Fibroblast of pulmonary artery (primary cell): Measurements from ENCODE around the gene TNFAIP8L2.
A peak's percentile ranks its signal among the peaks of the same experiment; 100 is the strongest.
"Not testable (repeated sequence)": the region's sequence is repeated elsewhere in the genome, so short reads cannot be mapped to it uniquely, and the experiment has no call there.

Experiments used
- DNase-seq: peaks from one replicate; pipeline ENCODE4 v3.0.0-alpha.2; 2010; ENCODE audit warnings: low read depth
- H3K4me3 ChIP-seq: replicated peaks from 2 replicates; pipeline ENCODE4 v1.5.1; 2011; ENCODE audit warnings: low read depth, mild to moderate bottlenecking, control low read depth, low read length, moderate library complexity
- TF ChIP-seq, protein P1 (sequence below): IDR thresholded peaks from 2 replicates; pipeline ENCODE4 v1.5.1; 2011; ENCODE audit warnings: mild to moderate bottlenecking, control low read depth, low read length, inconsistent platforms; ENCODE audit errors: missing control alignments

Gene TNFAIP8L2

DNA sequence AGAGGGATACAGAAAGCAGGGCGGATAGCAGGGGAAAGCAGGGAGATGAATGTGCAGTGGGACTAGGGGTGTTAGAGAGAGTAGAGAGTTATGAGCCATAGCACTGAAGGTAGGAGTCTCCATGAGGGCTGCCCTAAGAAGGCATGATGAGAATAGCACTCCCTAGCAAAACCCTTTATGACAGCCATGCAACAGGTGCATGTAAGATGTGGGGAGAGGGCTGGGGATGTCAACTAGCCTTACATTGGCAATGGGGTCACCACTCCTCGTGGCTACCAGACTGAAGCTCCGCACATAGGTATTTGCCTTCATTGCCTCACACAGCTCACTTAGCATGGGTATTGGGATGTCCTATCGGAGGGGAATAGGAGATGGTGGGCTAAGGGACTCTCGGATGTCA is 14.7 kb downstream of the TNFAIP8L2 start:
- TF ChIP-seq, protein P1, sequence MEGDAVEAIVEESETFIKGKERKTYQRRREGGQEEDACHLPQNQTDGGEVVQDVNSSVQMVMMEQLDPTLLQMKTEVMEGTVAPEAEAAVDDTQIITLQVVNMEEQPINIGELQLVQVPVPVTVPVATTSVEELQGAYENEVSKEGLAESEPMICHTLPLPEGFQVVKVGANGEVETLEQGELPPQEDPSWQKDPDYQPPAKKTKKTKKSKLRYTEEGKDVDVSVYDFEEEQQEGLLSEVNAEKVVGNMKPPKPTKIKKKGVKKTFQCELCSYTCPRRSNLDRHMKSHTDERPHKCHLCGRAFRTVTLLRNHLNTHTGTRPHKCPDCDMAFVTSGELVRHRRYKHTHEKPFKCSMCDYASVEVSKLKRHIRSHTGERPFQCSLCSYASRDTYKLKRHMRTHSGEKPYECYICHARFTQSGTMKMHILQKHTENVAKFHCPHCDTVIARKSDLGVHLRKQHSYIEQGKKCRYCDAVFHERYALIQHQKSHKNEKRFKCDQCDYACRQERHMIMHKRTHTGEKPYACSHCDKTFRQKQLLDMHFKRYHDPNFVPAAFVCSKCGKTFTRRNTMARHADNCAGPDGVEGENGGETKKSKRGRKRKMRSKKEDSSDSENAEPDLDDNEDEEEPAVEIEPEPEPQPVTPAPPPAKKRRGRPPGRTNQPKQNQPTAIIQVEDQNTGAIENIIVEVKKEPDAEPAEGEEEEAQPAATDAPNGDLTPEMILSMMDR: no peak
- H3K4me3 ChIP-seq: no peak overlapping the region
- DNase-seq: no peak

DNA sequence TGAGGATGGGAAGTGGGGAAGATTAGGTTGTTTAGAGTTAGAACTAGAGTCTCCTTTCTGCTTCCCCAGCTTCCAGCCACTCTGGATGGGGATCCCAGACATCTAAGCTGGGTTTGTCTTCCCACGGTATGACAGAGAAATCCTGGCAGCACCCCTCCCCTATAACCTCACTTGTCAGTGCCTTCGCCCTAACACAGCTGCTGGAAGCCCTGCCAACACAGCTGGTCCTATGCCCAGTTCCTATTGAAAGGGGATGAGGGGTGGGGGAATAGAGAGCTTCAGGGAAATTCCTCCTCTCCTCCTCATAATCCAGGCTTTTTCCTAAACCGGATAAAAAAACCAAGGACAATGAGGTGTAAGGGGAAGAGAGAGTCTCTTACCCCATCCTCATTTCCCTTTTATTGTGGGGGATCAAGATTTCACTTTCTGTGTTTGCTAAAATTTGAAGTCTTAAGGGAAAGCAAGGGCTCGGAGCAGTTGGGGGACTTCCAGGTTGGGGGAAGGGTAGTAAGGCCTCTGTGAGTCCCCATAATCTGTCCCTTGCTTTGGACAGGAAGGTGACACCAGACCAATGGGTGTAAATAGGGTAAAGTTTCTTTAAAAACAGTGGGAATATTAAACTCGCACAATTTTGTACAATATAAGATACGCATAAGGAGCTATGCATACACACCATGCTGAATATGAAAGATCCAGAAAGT is 18.7 kb downstream of the TNFAIP8L2 start:
- no peak overlapping the region for H3K4me3 ChIP-seq
- peak; percentile 46 for DNase-seq
- TF ChIP-seq, protein P1: no peak

DNA sequence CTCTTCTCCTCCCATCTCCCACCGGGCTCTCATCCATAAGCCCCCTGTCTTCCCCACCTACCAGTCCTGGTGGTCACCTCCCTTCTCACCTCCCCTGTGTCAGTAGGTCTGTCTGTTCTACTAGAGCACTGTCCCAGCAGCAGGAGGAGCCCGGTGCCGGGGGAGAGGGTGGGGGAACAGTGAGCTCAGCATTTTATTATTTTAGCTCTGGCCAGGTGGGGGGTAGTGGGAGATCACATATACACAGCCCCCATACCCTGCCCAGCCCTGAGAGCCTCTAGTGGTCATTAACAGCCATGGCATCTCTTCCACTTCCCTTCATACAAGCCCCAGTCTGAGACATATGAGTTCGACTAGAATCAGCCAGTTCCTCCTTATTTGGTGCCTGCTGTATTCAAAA is 19.4 kb downstream of the TNFAIP8L2 start, which contains the start of gene TMOD4:
Gene TMOD4, minus strand, starts transcription at position 119 of the 400 bp plus-strand sequence. CDS start 1,106 bp downstream, outside the sequence.
- TF ChIP-seq, protein P1: peak; percentile 58
- H3K4me3 ChIP-seq: no peak within 1 kb of the TSS
- DNase-seq: peak; percentile 34

DNA sequence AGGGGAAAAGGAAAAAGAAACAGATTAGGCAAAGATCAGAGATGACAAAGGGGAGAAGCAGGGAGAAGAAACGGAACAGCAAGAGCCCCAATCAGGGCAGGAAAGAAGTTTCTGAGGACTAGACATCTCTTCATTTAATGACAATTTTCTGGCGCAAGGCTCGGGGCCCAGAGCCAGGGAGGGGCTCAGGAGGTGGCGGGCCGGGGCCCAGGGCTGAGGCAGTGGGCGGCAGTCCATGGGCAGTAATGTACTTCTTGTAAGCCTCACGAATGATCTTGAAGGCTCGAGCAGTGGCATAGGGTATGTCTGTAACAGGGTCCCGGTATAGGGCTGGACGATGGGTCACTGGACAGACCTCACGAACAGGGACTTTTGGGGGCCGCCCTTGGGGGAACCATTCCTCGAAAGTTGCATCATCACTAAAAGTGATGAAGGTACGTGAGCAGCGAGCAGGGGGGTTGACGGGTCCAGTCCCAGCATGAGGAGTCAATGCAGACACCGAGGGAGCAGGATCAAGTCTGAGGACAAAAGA is 20.1 kb downstream of the TNFAIP8L2 start:
- DNase-seq: no peak
- TF ChIP-seq, protein P1: no peak
- H3K4me3 ChIP-seq: no peak overlapping the region

DNA sequence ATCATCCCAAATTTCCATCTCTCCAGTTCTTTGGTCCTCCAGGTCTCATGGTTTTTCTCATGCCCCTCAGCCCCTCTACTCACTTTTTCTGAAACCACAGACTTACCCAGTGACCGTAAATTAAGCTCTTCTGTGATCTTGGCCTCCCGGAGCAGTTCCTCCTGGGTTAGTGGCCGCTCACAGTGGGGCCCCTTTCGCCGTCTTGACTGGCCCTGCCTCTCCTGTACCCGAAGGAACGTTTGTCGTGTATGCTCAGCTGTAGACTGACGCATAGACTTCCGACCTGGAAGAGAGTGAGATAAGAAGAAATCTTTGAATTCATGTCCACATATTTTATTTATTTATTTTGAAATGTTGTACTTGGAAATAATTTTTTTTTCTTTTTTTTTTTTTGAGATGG is 27.8 kb downstream of the TNFAIP8L2 start:
- H3K4me3 ChIP-seq: no peak overlapping the region
- TF ChIP-seq, protein P1: no peak
- no peak for DNase-seq

DNA sequence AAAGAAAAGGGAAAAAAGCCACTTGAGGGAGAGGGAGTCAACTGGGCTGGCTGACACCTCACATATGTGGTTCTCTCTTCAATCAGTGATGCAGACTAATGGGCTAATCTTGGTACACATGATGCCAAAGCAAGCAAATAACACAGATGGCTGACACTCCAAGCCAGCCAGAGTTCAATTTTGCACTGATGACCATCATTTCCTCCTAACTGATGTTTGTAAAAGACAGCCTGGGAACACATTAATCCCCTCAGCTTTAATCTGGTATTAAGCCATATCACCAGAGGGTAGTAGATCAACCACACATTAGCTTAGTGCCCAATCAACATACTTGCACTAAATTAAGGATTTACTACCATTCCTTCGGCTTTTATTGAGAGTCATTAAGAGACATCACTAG is 30.8 kb downstream of the TNFAIP8L2 start:
- TF ChIP-seq, protein P1: no peak
- H3K4me3 ChIP-seq: no peak overlapping the region
- DNase-seq: no peak

DNA sequence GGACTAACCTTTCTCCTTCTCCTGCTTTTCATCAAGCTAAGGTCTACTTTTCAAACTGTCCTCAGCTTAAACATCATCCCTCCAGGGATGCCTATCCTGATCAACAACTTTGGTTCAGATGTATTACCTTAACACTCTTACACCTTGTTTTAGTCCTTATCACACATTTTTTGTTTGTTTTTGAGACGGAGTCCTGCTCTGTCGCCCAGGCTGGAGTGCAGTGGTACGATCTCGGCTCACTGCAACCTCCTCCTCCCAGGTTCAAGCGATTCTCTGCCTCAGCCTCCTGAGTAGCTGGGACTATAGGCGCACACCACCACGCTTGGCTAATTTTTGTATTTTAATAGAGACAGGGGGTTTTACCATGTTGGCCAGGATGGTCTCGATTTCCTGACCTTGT is 32.2 kb downstream of the TNFAIP8L2 start:
- not testable (repeated sequence) for DNase-seq
- peak overlapping the region; percentile 96 for H3K4me3 ChIP-seq
